ENCODE results near the gene RNF7. TPM values are rescaled to one million over a fixed set of nuclear protein-coding genes. Genes with fewer than 3 reads are reported as not detected.

RNF7 gene
- total RNA-seq, 2 donors from 2014 or later, result 89.0 to 148 TPM

DNA sequence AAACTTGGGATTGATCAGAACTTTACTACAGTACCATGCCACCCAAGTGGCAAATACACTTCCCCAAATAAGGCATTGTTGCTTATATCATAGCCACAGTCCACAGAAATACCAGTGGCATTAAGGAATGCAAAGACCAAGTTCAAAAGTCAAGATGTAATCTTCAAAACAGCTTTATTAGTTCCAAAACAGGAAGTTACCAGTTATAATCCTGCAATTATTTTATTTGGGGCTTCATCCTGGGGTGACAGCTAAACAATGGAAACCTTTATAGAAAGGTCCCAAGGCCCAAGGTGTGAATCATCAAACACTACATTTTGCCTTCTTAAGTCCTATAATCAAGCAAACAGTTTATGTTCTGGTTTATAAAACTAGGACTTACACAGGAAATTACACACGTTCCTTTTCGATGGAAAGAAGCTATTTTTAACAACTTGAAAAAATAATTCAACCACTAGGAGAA is 30.3 kb upstream of the RNF7 start:
- Histone ChIP-seq H3K9me3 (no peaks in the 10 kb centered on the region), H3K27ac (no peak overlapping the region), H3K9ac (ENCODE audit: low read depth in 2 of 2, low read length in 2 of 2) (no peak overlapping the region), H3K36me3 (no peaks in the 10 kb centered on the region), H3K4me1 (no peaks in the 10 kb centered on the region), H3K27me3 (no peaks in the 10 kb centered on the region), H3K4me3 (no peak overlapping the region)
- TF ChIP-seq CTCF (IDR thresholded peaks at IDR 0.05), result no peak
- no peak for DNase-seq
- intact Hi-C loops (cut with DNase I), result no loop called here

DNA sequence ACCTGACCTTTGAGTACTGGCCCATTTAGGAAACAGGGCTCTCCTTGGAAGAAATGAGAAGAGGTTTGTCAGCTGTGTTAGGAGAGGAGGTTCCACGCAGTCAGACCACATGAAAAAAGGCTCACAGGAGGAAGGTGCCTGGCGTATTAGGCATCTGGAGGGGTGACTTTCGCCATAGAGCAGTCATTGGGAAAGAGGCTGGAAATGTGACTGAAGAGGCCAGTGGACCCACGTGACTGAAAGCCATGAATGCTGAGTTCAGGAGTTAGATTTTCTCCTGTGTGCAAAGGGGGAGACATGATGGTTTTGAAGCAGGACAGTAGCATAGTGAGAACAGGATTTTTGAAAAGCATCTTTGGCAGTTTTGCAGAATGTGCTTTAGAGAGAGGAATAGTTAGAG is 29.7 kb upstream of the RNF7 start:
- H3K4me3 ChIP-seq, result no peak overlapping the region
- TF ChIP-seq CTCF (IDR thresholded peaks at IDR 0.05), result no peak
- H3K27ac ChIP-seq, result no peak overlapping the region
- no peaks in the 10 kb centered on the region for H3K4me1 ChIP-seq
- no peak overlapping the region for H3K9ac ChIP-seq (ENCODE audit: low read depth in 2 of 2, low read length in 2 of 2)
- no peaks in the 10 kb centered on the region for H3K27me3 ChIP-seq
- H3K9me3 ChIP-seq, result no peaks in the 10 kb centered on the region
- intact Hi-C loops (cut with DNase I), result no loop called here
- no peaks in the 10 kb centered on the region for H3K36me3 ChIP-seq
- no peak for DNase-seq

DNA sequence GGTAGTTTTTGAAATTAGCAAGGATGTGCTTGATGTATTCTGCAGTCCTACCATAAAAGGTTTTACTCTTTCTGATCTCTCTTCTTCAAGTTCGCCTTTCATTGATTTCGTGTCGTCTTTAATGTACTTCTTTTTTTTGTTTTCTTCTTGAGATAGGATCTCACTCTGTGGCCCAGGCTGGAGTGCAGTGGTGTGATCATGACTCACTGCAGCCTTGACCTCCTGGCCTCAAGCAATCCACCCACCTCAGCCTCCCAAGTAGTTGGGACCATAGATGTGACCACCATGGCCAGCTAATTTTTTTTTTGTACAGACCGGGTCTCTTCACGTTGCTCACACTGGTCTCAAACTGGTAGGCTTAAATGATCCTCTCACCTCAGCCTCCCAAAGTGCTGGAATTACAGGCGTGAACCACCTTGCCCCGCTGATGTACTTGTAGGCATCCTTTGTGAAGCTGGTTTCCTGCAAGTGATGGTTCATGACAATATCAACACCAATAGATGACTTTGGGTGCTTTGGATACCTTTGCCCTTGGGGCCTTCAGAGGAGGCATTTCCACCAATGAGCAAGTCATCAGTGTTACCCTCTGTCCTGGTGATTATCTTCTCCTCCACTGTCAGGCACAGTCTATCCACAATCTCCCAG is 28.9 kb upstream of the RNF7 start:
- Histone ChIP-seq H3K27me3 (no peaks in the 10 kb centered on the region), H3K9ac (ENCODE audit: low read depth in 2 of 2, low read length in 2 of 2) (no peak overlapping the region), H3K36me3 (no peaks in the 10 kb centered on the region), H3K4me3 (no peak overlapping the region), H3K9me3 (no peaks in the 10 kb centered on the region), H3K27ac (no peak overlapping the region), H3K4me1 (no peaks in the 10 kb centered on the region)
- no peak for DNase-seq
- TF ChIP-seq CTCF (IDR thresholded peaks at IDR 0.05), result no peak
- intact Hi-C loops (cut with DNase I), result no loop called here

GRCh38 chr3:141710121-141710520 is 28.0 kb upstream of the RNF7 start:
- TF ChIP-seq CTCF (IDR thresholded peaks at IDR 0.05), result no peak
- Histone ChIP-seq H3K4me3 (no peak overlapping the region), H3K4me1 (no peaks in the 10 kb centered on the region), H3K9me3 (no peaks in the 10 kb centered on the region), H3K27ac (no peak overlapping the region), H3K36me3 (no peaks in the 10 kb centered on the region), H3K9ac (ENCODE audit: low read depth in 2 of 2, low read length in 2 of 2) (no peak overlapping the region), H3K27me3 (no peaks in the 10 kb centered on the region)
- no peak for DNase-seq
- intact Hi-C loops (cut with DNase I), result no loop called here

- TF ChIP-seq CTCF (IDR thresholded peaks at IDR 0.05), result no peak
- H3K4me3 ChIP-seq, result no peak overlapping the region
- H3K27me3 ChIP-seq, result no peaks in the 10 kb centered on the region
- DNase-seq, result no peak
- intact Hi-C loops (cut with DNase I), result no loop called here
- H3K9me3 ChIP-seq, result no peaks in the 10 kb centered on the region
- H3K36me3 ChIP-seq, result no peaks in the 10 kb centered on the region
- no peak overlapping the region for H3K9ac ChIP-seq (ENCODE audit: low read depth in 2 of 2, low read length in 2 of 2)
- no peak overlapping the region for H3K27ac ChIP-seq
- no peaks in the 10 kb centered on the region for H3K4me1 ChIP-seq
Observed at GRCh38 chr3:141710888-141711616, 27.0 kb upstream of the RNF7 start.
